K562 (cell line): ENCODE data around the gene HDAC1. TPM values are rescaled to one million over a fixed set of nuclear protein-coding genes. Genes with fewer than 3 reads are reported as not detected.

ENCODE experiments used
- BCL6 ChIP-seq: fragments of 250-450 bp; sonication (Bioruptor Pico); IDR thresholded peaks from 2 replicates; pipeline ENCODE4 v1.4.0; 2020
- ETV1 ChIP-seq: fragments of 450-650 bp; conservative IDR thresholded peaks from 2 replicates; pipeline ENCODE4 v1.6.1; 2016; ENCODE audit warnings: missing genetic modification characterization, control low read depth, low read depth, missing compliant biosample characterization
- GATAD2B ChIP-seq: fragments of 450-650 bp; IDR thresholded peaks from 2 replicates; pipeline ENCODE4 v1.6.1; 2017; ENCODE audit warnings: mild to moderate bottlenecking, borderline replicate concordance
- NR4A1 ChIP-seq, 2 experiments: fragments of 250-450 bp in 1 of 2; fragments of 450-650 bp in 1 of 2; sonication (Bioruptor Pico) in 1 of 2; IDR thresholded peaks; 2 replicates each; pipeline versions ENCODE4 v1.4.0 to v1.6.1; 2016 to 2020; ENCODE audit warnings: mild to moderate bottlenecking in 2 of 2, missing compliant biosample characterization in 1 of 2, missing genetic modification characterization in 1 of 2, moderate library complexity in 1 of 2
- RBM34 ChIP-seq: fragments of 200-400 bp; formaldehyde crosslinking; IDR thresholded peaks from 2 replicates; pipeline ENCODE4 v1.6.1; 2018; ENCODE audit warnings: low read length, borderline replicate concordance; ENCODE audit not compliant: insufficient read depth
- REST ChIP-seq, 2 experiments: fragments of 450-650 bp; formaldehyde crosslinking in 1 of 2; IDR thresholded peaks; 2 replicates each; pipeline versions ENCODE4 v1.4.0 to v1.6.1; 2014 to 2020; ENCODE audit warnings: mild to moderate bottlenecking in 2 of 2, borderline replicate concordance in 1 of 2, low read depth in 1 of 2
- STAG1 ChIP-seq: sonication (generic); formaldehyde crosslinking; IDR thresholded peaks from 2 replicates; pipeline ENCODE4 v1.5.0; 2020; ENCODE audit warnings: missing genetic modification reagents, borderline replicate concordance
- TFAP4 ChIP-seq: sonication (generic); formaldehyde crosslinking; IDR thresholded peaks from 2 replicates; pipeline ENCODE4 v1.8.0; 2022; ENCODE audit warnings: missing genetic modification reagents, mild to moderate bottlenecking, moderate library complexity, borderline replicate concordance
- TOE1 ChIP-seq, 2 experiments: fragments of 450-650 bp in 1 of 2; sonication (generic) in 1 of 2; formaldehyde crosslinking in 1 of 2; IDR thresholded peaks; 2 replicates each; pipeline versions ENCODE4 v1.7.1 to v1.8.0; 2016 to 2022; ENCODE audit warnings: borderline replicate concordance in 2 of 2, mild to moderate bottlenecking in 2 of 2, antibody characterized with exemption in 1 of 2, inconsistent platforms in 1 of 2, low read depth in 1 of 2, missing genetic modification reagents in 1 of 2, moderate library complexity in 1 of 2
- XRCC4 ChIP-seq: IDR thresholded peaks from one replicate; pipeline ENCODE4 v1.6.1; 2011; ENCODE audit not compliant: insufficient read depth, insufficient read length; ENCODE audit errors: extremely low read depth
- ZC3H4 ChIP-seq: sonication (generic); formaldehyde crosslinking; IDR thresholded peaks from 2 replicates; pipeline ENCODE4 v1.9.0; 2021; ENCODE audit warnings: missing genetic modification reagents, borderline replicate concordance
- ZNF143 ChIP-seq: sonication (generic); formaldehyde crosslinking; IDR thresholded peaks from 2 replicates; pipeline ENCODE4 v1.9.0; 2022; ENCODE audit warnings: mild to moderate bottlenecking, missing genetic modification reagents
- polyA plus RNA-seq, 8 experiments: library from polyadenylated mRNA; depleted of rRNA in 4 of 8; stranded (reverse) in 5 of 8; unstranded in 3 of 8; fragments of >200 nt; fragmentation: Nextera tagmentation in 2 of 8; fragmentation: Illumina TruSeq in 1 of 8; extraction: Ambion mirVana in 2 of 8; extraction: Trizol in 1 of 8; gene quantifications; 2 replicates each; pipeline versions ENCODE4 v1.2.1 to v1.2.3, GENCODE V29; 2011 to 2014; ENCODE audit warnings: inconsistent platforms in 1 of 8, missing spikeins in 1 of 8
- total RNA-seq, 7 experiments: library from RNA; depleted of rRNA in 6 of 7; stranded (reverse); fragments of >200 nt in 6 of 7; fragmentation: Illumina TruSeq in 2 of 7; extraction: Trizol in 2 of 7; gene quantifications; 2 replicates each; pipeline versions ENCODE4 v1.2.1 to v1.2.3, GENCODE V29; 2011 to 2021; ENCODE audit warnings: low replicate concordance in 1 of 7

Gene HDAC1
- total and polyA plus RNA-seq, 9 of the 15 experiments (the other 6 are each of a cell fraction or from before 2014, with no cell fraction given), result 169 to 384 (median 193) TPM

GRCh38 chr1:32351399-32352238 lies 59.7 kb downstream of the HDAC1 start (continued):
- TF ChIP-seq REST (IDR thresholded peaks at IDR 0.05; ENCODE audit: borderline replicate concordance), result peak; percentile 42
- TF ChIP-seq REST (CRISPR knock-in tag; IDR thresholded peaks at IDR 0.05; ENCODE audit: low read depth), result 0 out of 2 replicates have a peak, but pooled peaks have one; percentile 65
- peak; percentile 81; the same call in 1 of the 2 replicates for TF ChIP-seq GATAD2B
- TF ChIP-seq ETV1 (tag), result no peak
- 0 out of 2 replicates have a peak, but pooled peaks have one; percentile 25 for TF ChIP-seq STAG1 (CRISPR knock-in tag)
- TF ChIP-seq TOE1 (IDR thresholded peaks at IDR 0.05; ENCODE audit: borderline replicate concordance), result 0 out of 2 replicates have a peak, but pooled peaks have one; percentile 21
- TF ChIP-seq TOE1 (CRISPR knock-in tag; IDR thresholded peaks at IDR 0.05; ENCODE audit: borderline replicate concordance, low read depth), result 0 out of 2 replicates have a peak, but pooled peaks have one; percentile 64
- TF ChIP-seq XRCC4, result no peak
- TF ChIP-seq BCL6 (CRISPR knock-in tag), result no peak
- no peak for TF ChIP-seq RBM34
- TF ChIP-seq TFAP4, result peak; percentile 93
- TF ChIP-seq ZNF143, result no peak
- TF ChIP-seq ZC3H4 (CRISPR knock-in tag), result peak; percentile 76; the same call in 1 of the 2 replicates
- TF ChIP-seq NR4A1 (CRISPR knock-in tag; IDR thresholded peaks at IDR 0.05), result no peak
- peak; percentile 16; the same call in 1 of the 2 replicates for TF ChIP-seq NR4A1 (tag; IDR thresholded peaks at IDR 0.05)
